GM12892 (cell line): Measurements from ENCODE around the gene TTC39B.

Experiments used
- DNase-seq: peaks from one replicate; pipeline ENCODE4 v3.0.0; 2011; ENCODE audit not compliant: insufficient read length
- FAIRE-seq: peaks from 2 replicates; lab custom pipeline; 2011; peaks lifted over from hg19 to GRCh38; lab: Jason Lieb, UNC
- POLR2A ChIP-seq: IDR thresholded peaks from 2 replicates; pipeline ENCODE4 v1.6.1; 2011; ENCODE audit warnings: low read depth, low read length, control low read depth
- POLR2AphosphoS5 ChIP-seq: IDR thresholded peaks from 2 replicates; pipeline ENCODE4 v1.6.1; 2011; ENCODE audit warnings: low read depth, low read length, control low read depth
- TAF1 ChIP-seq: IDR thresholded peaks from 2 replicates; pipeline ENCODE4 v1.6.1; 2011; ENCODE audit warnings: low read depth, mild to moderate bottlenecking, control low read depth, low read length, borderline replicate concordance

TTC39B gene

DNA sequence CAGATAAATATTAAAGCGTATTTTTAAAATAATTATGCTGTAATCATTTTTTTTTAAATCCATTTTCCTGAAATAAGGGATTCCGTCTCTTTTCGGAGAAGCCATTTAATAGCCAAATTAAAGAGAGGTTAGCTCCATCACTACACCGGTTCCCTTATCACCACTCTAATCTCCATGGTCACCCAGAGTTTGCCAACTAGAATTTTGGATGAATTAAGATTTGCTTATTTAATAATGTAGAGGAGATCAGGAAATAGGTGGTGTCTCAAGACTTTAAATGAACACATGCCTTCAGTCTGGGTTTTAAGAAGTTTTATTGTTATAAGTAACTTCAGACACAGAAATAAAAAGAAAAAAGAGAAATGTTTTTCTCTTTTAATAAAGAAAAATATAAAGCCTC lies 151.7 kb downstream of the TTC39B start:
- no peak for DNase-seq
- no peak for FAIRE-seq
- no peak for TF ChIP-seq POLR2A
- TF ChIP-seq TAF1, result no peak
- no peak for TF ChIP-seq POLR2AphosphoS5

DNA sequence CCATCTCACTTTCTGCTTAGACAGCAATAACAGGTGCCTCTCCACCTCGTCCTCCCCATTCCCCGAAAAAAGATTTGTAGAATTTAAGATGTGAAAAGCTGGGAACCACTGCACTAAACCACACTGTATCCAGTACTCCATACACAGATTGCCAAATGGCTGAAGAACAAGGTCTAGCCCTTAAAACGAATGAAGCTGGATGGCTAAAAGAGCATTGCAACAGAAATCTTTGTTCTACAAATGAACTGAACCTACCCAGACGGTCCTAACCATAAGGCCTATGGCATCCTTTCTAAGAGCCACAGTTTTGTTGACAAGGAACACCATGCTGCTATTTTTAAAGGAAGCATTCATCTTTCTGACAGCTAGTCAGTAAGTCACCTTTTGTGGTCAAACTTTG lies 152.3 kb downstream of the TTC39B start:
- DNase-seq (no peak), FAIRE-seq (no peak)
- TF ChIP-seq TAF1 (no peak), POLR2AphosphoS5 (no peak), POLR2A (no peak)

DNA sequence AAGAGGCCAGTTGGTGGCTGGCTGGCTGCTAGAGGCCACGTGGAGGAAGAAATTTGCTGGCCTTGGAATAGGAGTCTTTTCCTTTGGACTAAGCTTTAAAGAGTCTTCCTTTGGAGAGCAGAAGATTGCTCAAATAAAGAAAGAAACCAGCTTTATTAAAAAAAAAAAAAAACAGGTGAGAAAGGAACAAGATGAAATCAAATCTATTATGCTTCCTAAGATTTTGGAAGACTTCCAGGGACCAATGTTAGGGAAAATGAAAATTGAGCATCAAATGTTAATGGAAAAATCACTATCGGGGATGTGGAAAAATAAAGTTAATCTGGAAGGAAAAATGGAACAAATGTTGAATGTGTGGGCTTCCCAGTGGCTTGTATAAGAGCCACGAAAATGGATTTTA lies 153.1 kb downstream of the TTC39B start:
- FAIRE-seq (no peak), DNase-seq (no peak)
- TF ChIP-seq TAF1, result no peak
- no peak for TF ChIP-seq POLR2AphosphoS5
- TF ChIP-seq POLR2A, result no peak

DNA sequence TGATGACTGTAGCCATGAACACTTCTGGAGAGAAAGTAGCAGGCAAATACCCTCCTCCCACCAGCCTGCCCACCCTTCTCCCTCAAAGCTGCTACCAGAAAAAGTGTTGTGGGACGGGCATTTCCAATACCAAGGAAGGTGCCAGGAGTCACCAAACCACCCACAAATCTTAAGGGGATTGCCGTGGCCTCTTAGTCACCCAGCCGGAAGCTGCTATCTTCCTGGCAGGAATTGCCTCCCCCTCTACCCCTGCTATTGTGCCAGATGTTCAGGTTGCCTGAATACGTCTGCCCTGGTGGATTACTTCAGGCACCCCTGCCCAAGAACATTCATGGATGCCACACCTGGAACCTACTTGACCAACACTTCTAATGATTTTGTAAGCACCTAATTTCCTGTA lies 156.1 kb downstream of the TTC39B start:
- FAIRE-seq, result no peak
- no peak for DNase-seq
- TF ChIP-seq POLR2AphosphoS5 (no peak), TAF1 (no peak), POLR2A (no peak)

DNA sequence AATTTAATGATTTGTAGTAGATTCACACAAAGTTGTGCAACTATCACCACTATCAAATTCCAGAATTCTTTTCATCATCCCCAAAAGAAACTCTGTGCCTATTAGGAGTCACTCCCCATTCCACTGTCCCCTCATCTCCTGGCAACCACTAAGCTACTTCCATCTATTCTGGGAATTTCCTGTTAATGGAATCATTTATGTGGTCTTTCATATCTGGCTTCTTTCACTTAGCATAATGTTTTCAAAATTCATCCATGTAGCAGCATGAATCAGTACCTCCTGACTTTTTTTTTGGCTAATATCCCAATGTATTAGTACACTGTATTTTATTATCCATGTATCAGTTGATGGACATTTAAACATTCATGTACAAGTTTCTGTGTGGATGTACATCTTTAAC lies 157.6 kb downstream of the TTC39B start:
- FAIRE-seq, result no peak
- no peak for TF ChIP-seq TAF1
- TF ChIP-seq POLR2A, result no peak
- no peak for TF ChIP-seq POLR2AphosphoS5
- no peak for DNase-seq

DNA sequence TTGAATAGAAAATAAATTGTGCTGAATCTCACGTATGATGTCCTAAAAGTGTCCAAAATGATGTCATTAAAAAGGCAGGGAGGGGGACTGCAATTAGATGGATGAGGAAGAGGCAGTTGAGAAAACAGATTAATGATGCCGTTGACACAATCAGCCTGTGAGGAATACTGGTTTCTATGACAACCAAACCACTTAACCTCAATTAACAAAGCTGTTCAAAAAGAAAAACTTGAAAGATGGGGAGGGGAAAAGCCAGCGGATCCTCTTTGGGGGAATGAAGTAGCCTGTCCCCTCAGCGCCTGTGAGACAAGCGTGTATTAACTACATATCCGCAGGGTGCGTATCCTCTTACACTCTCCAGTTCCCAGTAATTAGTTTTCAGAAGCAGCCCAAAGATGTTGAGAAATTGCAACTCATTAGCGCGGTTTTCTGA lies 160.7 kb downstream of the TTC39B start:
- DNase-seq, result no peak
- TF ChIP-seq POLR2AphosphoS5, result no peak
- no peak for TF ChIP-seq TAF1
- TF ChIP-seq POLR2A, result no peak
- no peak for FAIRE-seq

DNA sequence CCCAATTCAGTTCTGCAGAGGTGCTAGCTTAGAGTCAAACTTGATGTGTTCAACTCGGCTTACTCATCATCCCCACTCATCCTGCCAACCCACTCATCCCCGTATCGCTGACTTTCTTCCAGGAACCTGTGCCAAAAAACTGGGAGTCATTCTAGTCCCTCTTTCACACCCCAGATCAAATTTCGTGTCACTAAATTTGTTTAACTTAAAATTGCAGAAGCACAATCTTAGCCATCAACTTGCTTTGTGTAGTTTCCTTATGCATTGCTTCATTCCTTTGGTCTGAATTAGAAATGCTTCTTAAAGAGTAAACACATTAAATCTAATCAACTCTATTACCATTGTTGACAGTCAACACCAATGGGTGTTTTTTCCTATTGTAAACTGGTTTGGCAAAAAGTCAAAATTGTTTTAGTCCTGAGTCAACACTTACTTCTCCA lies 162.4 kb downstream of the TTC39B start:
- FAIRE-seq, result no peak
- DNase-seq, result no peak
- no peak for TF ChIP-seq POLR2AphosphoS5
- no peak for TF ChIP-seq TAF1
- TF ChIP-seq POLR2A, result no peak

DNA sequence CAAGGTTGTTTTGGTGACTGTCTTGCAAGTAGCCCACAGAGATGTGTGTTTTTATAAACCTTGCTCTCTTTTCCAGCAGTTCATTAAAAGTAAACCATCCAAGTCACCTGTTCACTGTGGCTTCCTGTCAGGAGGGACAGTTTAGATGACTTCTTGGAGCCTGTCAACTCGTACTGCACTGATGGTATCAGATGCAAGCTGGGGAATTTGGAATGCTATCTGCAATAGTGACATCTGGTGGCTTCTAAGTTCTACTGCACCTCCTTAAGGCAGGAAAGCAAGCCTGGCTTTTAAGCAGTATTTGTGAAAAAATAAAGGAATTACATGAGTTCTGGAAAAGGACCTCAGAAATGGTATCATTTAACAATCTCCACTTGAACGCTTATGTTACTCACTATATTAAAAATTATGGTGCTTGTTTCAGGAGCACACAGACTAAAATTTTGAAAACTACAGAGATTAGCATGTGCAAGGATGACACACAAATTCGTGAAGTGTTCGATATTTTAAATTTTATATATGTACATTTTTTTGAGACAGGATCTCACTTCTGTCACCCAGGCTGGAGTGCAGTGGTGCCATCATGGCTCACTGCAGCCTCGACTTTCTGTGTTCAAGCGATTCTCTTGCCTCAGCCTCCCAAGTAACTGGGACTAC lies 164.0 kb downstream of the TTC39B start:
- FAIRE-seq (peak; percentile 83), DNase-seq (peak; percentile 19)
- TF ChIP-seq POLR2A (no peak), TAF1 (no peak), POLR2AphosphoS5 (no peak)

DNA sequence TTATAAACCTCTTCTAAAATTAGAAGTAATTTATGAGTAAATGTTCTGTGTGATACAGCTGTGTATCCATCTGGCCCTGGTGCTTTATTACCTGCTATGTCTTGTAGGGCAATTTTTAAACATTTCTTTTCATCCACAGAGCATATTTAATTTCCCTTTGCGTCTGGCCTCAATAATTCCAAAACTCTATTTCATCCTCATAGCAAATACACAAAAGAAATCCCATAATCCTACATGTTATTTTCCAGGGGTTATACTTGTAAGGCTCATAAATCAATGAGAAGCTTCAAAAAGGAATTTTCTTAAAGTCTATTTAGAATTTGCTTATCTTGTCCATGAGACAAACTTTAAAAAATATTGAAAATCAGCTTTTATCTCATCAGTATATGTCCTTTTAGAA lies 167.0 kb downstream of the TTC39B start:
- no peak for FAIRE-seq

DNA sequence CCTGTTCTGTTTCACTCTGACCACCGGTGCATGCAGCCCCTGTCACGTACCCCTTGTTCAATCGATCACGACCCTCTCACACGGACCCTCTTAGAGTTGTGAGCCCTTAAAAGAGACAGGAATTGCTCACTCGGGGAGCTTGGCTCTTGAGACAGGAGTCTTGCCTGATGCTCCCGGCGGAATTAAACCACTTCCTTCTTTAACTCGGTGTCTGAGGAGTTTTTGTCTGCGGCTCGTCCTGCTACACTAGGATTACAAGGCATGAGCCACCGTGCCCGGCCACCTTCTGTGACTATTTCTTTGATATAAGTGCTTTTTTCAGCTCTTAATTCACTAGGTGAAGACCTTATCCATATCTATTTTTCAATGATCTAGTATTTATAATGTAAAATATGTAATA lies 167.5 kb downstream of the TTC39B start:
- DNase-seq (no peak), FAIRE-seq (no peak)
- TF ChIP-seq POLR2AphosphoS5 (no peak), POLR2A (no peak), TAF1 (no peak)

More for the DNA sequence above, 167.0 kb downstream of the TTC39B start:
- TF ChIP-seq TAF1, result no peak
- no peak for TF ChIP-seq POLR2AphosphoS5
- no peak for TF ChIP-seq POLR2A
- DNase-seq, result no peak

DNA sequence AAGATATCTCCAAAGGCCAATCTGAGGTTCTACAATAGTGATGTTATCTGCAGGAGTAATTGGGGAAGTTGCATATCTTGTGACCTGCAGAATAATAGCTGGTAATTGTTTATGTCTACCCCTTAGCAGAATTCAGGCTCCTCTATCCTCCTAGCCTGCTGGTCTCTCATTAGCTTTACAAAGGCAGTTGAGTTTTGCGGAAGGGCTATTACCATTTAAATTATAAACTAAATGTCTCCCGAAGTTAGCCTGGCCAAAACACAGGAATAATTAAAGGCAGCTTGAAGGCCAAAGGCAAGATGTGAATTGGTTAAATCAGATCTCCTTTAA lies 168.7 kb downstream of the TTC39B start:
- TF ChIP-seq POLR2A (no peak), POLR2AphosphoS5 (no peak), TAF1 (no peak)

DNA sequence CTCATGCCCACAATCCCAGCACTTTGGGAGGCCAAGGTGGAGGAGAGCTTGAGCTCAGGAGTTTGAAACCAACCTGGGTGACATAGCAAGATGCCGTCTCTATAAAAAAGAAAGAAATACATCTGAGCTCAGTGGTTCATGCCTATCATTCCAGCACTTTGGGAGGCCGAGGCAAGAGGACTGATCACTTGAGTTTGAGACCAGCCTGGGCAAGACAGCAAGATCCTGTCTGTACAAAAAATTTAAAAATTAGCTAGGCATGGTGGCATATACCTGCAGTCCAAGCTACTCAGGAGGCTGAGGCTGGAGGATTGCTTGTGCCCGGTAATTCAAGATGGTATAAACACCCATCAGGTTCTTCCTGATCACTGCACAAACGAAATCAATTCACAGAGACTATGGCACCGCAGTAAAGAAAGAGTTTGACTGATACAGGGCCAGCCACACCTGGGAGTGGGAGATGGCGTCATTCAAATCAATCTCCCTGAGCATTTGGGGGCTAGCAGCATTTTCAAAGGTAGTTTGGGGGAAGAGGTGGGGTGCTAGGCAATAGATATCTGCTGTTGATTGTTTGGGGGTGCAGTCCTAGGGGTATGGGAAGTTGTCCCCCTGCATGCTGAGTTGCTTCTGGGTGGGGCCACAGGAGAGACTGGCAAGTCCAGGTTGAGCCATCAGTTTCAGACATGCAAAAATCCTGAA lies 169.2 kb downstream of the TTC39B start:
- FAIRE-seq, result no peak
- no peak for TF ChIP-seq POLR2A
- no peak for TF ChIP-seq TAF1
- no peak for TF ChIP-seq POLR2AphosphoS5
- DNase-seq, result no peak

More for the DNA sequence above, 168.7 kb downstream of the TTC39B start:
- FAIRE-seq (no peak), DNase-seq (no peak)
